GM19239 (cell line): ENCODE measurements around the gene PHLDB1.
A peak's percentile ranks its signal among the peaks of the same experiment; 100 is the strongest.
"Not testable (repeated sequence)": the region's sequence is repeated elsewhere in the genome, so short reads cannot be mapped to it uniquely, and the experiment has no call there.

Experiments used
- DNase-seq: peaks from one replicate; pipeline ENCODE4 v3.0.0; 2011; ENCODE audit warnings: low spot score; ENCODE audit not compliant: insufficient read length
- FAIRE-seq: peaks from 2 replicates; lab custom pipeline; 2011; peaks lifted over from hg19 to GRCh38; lab: Jason Lieb, UNC

Gene PHLDB1

DNA sequence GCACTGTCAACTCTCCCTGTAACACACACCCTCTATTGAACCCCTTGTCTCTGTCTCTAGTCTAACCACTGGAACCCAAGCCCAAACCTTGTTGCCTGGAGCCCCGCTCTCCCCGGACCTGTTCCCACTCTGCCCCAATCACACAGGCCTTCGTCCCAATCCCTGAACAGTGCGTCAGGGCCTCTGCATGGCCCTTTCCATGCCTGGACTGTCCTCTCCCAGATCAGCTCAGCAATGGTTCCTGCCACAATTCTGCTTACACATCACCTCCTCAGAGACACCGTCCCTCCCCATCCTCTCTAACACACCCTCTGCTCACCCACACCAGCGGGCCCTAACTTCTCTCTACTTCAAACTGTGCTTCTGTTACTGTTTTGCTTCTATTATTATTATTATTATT, 70.6 kb downstream of the PHLDB1 start:
- FAIRE-seq (no peak), DNase-seq (no peak)

GRCh38 chr11:118678908-118679307, 71.5 kb downstream of the PHLDB1 start:
- not testable (repeated sequence) for FAIRE-seq, DNase-seq

DNA sequence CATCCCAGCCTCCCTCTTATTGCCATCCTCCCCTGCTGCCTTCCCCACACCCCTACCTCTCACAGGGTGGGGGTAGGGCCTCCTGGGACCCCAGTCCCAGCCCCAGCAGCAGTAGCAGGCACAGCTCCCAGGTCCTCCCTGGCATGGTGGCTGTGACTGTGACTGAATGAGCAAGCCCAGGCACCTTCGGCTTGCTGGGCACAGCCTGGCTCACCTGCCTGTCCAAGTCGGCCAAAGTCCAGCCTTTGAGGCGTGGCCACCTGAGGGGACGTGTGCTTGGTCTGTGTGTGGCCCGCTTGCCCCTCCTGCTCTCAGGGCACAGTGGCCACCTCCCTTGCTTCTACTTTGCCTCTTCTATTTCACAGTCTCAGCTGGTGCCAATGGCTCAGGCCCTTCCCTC, 72.1 kb downstream of the PHLDB1 start, which contains the start of gene TREH:
TREH (minus strand) TSS at position 168 of the 400 bp plus-strand sequence; CDS start at position 145, 23 bp downstream.
- FAIRE-seq = no peak

GRCh38 chr11:118682372-118682771, 75.0 kb downstream of the PHLDB1 start:
- DNase-seq (no peak), FAIRE-seq (no peak)

More for the DNA sequence above, 72.1 kb downstream of the PHLDB1 start, which contains the start of gene TREH:
- no peak for DNase-seq

GRCh38 chr11:118682939-118683338, 75.5 kb downstream of the PHLDB1 start:
- not testable (repeated sequence) for FAIRE-seq

GRCh38 chr11:118684187-118684586, 76.8 kb downstream of the PHLDB1 start:
- FAIRE-seq = no peak
- no peak for DNase-seq

More at GRCh38 chr11:118682939-118683338, 75.5 kb downstream of the PHLDB1 start:
- DNase-seq = not testable (repeated sequence)

- FAIRE-seq = no peak
- DNase-seq = no peak
Observed at GRCh38 chr11:118687906-118688305, 80.5 kb downstream of the PHLDB1 start.

DNA sequence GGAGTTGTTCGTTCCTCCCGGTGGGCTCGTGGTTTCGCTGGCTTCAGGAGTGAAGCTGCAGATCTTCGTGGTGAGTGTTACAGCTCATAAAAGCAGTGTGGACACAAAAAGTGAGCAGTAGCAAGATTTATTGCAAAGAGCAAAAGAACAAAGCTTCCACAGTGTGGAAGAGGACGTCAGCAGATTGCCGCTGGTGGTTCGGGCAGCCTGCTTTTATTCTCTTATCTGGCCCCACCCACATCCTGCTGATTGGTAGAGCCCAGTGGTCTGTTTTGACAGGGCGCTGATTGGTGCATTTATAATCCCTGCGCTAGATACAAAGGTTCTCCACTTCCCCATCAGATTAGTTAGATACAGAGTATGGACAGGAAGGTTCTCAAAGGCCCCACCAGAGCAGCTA, 80.9 kb downstream of the PHLDB1 start:
- DNase-seq, FAIRE-seq: not testable (repeated sequence)

DNA sequence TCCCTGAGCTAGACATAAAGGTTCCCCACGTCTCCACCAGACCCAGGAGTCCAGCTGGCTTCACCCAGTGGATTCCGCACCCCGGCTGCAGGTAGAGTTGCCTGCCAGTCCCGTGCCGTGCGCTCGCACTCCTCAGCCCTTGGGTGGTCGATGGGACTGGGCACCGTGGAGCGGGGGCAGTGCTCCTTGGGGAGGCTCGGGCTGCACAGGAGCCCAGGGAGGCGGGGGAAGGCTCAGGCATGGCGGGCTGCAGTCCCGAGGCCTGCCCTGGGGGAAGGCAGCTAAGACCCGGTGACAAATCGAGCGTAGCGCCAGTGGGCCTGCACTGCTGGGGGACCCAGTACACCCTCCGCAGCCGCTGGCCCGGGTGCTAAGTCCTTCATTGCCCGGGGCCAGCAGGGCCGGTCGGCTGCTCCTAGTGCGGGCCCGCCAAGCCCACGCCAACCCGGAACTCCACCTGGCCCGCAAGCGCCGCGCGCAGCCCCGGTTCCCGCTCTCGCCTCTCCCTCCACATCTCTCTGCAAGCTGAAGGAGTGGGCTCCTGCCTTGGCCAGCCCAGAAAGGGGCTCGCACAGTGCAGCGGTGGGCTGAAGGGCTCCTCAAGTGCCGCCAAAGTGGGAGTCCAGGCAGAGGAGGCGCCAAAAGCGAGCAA, 81.6 kb downstream of the PHLDB1 start:
- FAIRE-seq (no peak), DNase-seq (no peak)

- DNase-seq = no peak
- FAIRE-seq = no peak
Observed at GRCh38 chr11:118689503-118689851, 82.1 kb downstream of the PHLDB1 start.

DNA sequence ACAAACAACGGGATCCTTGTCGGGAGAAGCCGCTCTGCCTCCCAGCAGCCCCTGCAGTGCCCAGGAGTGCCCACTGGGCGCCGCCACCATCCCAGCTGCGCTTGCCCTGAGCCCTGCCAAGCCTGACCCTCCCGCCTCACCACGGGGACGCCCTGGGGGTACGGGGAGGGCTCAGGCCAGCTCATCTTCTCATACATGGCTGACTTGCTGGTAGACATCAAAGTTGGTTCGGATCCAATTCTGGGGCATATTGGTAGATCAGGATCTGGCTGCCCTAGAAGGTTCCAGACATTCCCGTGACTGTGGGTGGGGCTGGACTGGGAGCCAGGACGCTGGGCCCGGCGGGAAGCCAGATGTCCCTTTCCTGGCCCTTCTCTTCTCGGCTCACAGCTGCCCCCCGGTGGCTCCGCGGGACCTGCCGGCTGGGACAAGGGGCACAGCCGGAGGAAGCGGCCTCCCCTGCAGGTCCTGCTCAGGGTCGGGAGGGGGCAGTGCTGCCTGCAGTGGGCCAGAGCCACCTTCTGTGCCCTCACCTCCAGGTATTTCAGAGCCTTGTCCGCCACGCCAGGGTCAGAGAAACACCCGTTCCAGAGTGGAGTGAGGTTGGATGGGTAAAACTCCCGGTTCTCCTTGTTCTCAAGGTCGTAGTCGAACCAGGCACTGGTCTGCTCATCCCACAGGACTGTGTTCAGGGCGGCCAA, 82.6 kb downstream of the PHLDB1 start:
- DNase-seq = peak; percentile 85
- FAIRE-seq = peak; percentile 91

DNA sequence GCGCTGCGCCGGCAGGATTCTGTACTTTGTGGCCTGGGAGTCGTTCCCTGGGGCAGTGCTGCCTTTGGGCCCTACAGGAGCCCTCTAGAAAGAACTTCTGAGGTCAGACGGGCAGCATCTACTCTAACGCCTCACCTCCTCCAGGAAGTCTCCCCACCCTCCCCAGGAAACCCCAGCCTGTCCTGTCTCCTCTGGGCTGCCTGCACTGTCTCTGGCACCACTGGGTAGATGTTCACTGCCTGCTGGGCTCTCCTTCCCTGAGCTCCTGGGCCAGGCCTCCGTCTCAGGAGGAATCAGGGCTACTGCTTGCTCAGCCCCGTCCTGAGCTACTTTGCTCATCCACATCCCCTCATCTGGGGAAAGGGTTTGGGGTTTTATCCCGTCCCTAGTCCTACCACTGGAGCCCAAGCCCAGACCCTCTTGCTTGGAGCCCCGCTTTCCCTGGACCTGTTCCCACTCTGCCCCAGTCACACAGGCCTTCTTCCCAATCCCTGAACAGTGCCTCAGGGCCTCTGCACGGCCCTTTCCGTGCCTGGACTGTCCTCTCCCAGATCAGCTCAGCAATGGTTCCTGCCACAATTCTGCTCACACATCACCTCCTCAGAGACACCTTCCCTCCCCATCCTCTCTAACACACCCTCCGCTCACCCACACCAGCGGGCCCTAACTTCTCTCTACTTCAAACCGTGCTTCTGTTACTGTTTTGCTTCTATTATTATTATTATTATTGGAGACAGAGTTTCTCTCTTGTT, 83.3 kb downstream of the PHLDB1 start:
- no peak for DNase-seq
- FAIRE-seq = no peak

DNA sequence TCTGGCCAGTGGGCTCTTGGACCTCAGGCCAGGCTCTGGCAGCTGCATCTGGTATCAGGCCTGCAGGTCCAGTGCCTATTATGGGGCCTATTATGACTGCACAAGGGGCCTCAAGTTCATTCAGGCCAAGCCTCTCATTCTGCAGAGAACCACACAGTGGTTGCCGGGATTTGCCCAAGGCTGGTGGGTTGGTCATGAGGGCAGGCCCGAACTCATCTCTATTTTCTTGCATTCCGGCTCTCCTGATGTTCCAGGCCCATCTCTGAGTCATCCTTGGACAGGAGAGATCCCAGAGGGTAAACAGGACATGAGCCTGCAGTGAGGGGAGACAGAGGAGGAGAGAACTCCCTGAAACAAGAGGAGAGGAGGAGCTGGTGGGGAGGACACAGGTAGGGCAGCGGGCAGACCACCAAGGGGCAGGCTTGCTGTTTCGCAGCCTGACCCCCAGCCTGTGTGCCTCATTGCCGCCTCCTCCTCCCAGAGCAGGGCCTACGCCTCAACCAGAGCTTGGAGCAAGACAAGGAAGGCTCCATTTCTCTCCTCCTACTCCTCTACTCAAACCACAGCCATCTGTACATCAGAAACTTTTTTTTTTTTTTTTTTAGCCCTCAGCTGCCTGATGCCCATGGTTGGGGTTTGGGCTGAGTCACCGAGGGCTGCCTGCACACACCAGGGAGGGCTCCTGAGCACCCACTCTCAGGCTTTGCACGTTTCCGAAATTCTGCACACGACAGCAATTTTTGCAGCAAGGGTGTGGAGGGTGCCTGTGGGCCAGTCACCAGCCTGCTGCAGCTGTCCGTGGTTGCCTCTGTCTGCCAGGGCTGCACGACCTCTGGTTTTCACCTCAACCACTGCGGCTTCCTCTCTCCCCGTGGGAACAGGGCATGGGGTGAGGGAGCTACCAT, 84.8 kb downstream of the PHLDB1 start:
- FAIRE-seq (no peak), DNase-seq (no peak)

DNA sequence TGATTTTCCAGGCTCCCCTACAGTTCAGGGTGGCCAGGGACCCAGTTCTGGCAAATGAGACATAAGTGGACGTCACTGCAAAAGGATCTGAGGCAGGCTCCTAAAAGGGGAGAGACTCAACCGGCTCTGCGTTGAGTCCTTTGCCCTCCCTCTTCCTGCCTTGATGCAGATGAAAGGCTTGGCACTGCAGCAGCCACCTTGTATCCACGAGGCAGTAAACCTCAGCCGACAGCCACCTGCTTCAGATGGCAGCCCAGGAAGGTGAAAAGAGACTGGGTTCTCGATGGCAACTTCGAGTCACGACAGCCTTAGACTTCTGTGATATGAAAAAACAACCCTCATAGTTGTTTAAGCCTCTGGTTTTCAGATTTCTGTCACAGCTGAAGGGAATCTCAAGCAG, 86.8 kb downstream of the PHLDB1 start:
- FAIRE-seq (no peak), DNase-seq (no peak)

DNA sequence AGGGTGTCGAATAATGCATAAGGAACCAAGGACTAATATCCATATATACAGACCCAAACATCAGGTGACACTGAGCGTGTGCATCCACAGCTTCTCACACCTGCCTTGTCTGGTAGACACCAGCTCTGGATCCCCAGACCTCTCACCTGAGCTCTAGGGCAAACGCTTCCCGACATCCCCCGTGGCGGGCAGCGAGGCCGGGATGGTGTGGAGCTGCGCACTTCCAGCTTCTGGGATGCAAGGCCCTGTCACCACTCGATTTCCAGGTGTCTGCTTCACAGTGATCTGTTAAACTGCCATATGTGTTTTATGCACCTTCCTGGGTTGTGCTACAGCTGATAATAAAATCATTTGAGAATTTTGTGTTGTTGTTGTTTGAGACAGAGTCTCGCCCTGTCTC, 87.4 kb downstream of the PHLDB1 start:
- no peak for DNase-seq
- FAIRE-seq = no peak

DNA sequence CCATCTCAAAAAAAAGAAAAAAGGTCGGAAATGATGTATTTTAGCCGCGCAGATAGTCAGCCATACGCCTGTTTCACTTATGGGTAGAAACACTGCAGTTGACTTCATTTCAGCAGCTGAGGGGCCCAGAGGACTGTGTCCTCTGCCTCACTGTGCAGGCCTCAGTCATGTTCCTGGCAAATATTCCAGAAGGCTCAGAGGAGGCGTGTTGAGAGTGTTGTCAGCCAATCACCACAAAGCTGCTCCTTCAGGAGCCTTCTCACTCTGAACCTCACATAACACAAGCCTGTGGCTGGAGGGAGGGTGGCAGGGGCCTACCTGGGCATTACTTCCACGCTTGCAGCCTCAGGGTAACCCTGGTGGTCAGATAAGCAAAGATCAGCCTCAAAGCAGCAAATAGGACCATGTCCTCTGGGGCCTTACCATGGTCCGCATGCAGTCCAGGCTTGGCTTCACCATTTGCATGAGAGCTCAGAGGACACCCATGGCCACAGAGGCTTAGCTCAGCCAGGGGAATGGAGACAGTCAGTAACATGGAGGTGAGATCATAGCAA, 89.3 kb downstream of the PHLDB1 start:
- no peak for DNase-seq
- FAIRE-seq = no peak

DNA sequence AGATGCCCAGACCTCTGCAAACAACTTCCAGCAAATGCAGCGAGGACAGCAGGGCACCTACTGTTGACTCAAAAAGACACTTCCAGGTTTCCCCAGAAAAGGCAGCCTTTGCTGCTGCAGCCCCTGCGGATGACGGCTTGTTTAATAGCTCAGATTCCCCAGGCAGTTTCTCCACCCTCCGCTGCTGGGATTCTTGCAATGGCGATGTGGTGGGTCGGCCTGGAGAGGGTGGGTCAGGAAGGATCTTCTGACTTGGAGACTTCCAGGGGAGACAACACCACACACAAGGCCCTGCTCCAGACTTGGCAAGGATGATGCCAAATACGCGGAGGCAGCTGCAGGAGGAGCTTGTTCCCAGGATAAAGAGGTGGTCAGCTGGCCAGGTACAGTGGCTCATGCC, 89.9 kb downstream of the PHLDB1 start:
- no peak for FAIRE-seq
- DNase-seq = no peak

DNA sequence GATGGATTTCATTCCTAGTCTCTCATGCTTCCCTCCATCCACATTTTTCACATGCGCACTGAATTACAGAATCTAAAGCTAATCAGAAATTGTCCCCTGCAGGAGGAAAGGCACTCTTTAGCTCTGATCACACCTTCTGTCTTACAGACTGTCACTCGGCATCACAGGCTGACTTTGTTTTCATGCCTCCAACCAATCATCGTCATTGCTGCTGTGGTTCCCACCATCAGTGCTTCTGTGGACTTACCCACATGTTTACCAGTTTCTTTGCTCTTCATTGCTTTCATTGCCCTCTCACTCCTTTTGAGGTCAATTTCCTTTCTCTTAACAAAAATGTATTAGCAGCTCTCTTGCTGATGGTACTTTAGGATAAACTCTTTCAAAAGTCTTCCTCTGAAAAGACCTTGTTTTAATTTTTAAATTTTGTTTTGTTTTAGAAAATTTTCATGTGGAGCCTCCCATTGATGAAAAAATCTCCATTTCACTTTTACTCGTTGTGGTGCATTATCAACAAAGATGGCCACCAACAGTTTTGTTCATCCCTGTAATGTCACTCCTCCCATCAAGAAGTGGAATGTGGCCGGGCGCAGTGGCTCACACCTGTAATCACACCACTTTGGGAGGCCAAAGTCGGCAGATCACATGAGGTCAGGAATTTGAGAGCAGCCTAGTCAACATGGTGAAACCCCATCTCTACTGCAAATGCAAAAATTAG, 92.2 kb downstream of the PHLDB1 start:
- FAIRE-seq (no peak), DNase-seq (no peak)

DNA sequence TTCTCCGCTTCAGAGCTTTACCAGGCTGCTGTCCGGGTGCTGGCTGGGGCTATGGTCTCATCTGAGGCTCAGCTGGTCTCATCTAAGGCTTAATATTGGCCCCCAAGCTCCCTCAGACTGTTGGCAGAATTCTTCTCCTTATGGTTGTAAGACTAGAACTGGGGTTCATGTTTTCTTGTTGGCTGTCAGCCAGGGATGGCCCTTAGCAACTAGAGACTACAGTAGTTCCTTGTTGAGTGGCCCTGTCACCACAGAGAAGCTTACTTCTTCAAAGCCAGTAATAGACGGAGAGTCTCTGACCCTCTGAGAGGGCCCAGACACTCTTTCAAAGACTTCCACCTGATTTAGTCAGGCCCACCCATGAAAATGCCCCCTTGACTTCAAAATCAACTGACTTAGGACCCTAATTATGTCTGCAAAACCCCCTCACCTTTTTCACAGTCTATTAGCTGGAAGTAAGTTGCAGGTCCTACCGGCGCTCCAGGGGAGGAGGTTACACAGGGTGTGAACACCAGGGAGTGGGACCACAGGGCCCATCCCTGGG, 96.2 kb downstream of the PHLDB1 start:
- DNase-seq (no peak), FAIRE-seq (no peak)
